ENCODE data around the gene UBE2R2.
"Not testable (repeated sequence)": the region's sequence is repeated elsewhere in the genome, so short reads cannot be mapped to it uniquely, and the experiment has no call there.

UBE2R2 gene

DNA sequence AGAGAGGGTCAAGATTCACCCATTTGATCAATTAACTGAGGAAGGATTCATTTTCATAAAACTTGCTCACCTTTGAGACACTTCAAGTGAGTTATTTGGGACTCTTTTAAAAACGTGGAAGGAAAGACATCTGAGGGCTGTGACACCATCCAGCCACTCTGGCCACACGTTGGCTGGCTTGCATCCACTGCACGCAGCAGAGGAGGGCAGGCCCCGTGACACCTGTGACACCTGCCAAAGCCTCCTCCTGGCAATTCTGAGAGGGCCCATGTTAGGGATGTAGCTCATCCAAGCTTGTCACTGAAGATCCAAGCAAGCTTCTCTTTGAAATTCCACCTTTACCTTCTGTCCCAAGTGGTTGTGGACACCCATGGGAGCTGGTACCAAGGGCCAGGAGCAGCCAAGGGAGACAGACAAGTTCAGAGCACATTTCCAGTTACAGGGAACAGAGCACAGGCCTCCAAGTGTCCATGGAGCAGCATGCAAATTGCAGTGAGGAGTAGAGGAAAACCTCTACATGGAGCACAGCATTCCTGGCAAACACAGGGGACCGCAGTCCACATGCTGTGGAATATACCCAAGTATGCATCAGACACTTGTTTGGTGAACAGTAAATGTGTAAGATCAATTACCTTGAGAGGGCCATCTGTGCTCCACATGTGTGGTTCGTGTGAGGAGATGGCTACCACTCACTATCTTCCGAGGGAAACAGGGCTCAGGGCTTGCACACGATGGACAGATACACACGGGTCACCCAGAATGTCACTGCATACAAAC lies 16.8 kb upstream of the UBE2R2 start:
- no peak for DNase-seq (ENCODE audit: low read depth in 2 of 2)

DNA sequence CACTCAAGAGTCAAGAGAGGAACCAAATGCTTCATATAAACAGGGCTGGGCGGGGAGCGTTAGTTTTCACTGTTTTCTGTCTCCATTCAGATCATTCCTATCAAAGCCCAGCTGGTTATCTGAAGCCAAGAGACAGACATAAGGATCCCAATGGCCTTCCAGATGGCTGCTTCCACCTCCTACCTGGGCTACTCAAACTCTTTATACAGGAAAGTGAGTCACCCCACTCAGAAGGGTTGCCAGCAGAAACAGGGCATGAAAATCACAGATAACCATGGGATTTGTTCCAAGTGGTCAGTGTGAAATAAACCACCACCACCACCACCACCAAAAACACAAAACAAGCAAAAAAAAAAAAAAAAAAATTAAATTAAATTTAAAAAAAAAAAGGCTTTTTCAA lies 16.1 kb upstream of the UBE2R2 start:
- no peak for DNase-seq (ENCODE audit: low read depth in 2 of 2)

DNA sequence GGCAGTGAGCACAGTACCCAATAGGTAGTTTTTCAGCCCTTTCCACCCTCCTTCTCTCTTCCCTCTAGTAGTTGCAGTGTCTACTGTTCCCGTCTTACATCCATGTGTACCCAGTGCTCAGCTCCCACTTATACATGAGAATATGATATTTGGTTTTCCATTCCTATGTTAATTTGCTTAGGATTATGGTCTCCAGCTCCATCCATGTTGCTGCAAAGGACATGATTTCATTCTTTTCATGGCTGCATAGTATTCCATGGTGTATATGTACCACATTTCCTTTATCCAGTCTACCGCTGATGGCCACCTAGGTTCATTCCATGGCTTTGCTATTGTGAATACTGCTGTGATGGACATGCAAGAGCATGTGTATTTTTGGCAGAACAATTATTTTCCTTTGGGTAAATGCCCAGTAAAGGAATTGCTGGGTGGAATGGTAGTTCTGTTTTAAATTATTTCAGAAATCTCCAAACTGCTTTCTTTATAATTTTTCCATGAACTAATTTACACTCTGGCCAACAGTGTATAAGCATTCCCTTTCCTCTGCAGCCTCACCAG lies 14.9 kb upstream of the UBE2R2 start:
- not testable (repeated sequence) for DNase-seq (ENCODE audit: low read depth in 2 of 2)

DNA sequence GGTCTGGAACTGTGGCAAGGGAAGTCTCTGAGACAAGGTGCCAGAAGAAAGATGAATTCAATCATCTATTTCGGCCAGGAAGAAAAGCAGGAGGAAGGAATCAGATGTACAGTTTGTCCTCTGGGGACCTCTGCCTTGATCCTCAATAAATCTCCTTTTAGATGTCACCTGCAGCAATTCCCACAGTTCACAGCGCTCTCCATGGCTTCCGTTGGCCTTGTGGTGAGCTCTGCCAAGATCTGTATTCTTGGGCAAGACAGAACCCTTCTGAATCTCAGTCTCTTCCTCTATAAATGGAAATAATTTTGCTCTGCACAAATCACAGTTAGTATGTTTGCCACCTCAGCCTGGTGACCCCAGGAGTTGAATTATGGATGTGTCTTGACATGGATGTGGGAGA lies 12.8 kb upstream of the UBE2R2 start:
- not testable (repeated sequence) for DNase-seq (ENCODE audit: low read depth in 2 of 2)

DNA sequence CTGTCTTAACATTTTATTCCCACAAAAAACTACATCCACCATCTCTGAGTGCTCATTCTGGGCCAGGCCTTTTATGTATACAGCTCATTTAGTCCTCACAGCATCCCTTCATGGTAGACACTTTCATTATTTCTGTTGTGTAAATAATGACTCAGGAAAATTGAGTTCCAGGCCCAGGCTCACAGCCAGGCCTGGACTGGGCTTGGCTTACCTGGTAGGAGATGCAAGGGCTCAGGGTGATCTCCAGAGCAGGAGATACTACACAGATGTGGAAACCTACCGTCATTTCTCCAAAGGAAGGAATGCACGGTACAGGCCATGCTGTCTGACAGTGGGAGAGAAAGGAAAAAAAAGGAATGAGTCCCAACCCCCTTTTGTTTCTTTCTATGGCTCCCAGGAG lies 9.8 kb upstream of the UBE2R2 start:
- not testable (repeated sequence) for DNase-seq (ENCODE audit: low read depth in 2 of 2)

DNA sequence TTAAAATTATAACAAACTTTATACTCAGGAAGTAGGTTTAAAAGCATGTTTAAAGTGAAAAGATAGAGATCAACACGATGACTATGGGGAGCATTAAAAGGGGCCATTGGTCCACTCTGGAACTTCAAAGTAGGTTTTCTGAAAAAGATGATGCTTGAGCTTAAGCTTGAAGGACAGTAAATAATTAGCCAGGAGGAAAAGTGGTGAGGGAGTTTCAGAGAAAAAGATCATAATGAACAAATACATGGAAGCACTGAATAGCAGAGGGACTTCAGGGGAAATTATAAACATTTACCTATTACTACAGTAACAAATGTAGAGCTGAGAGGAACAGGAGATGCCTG lies 8.0 kb upstream of the UBE2R2 start:
- not testable (repeated sequence) for DNase-seq (ENCODE audit: low read depth in 2 of 2)

DNA sequence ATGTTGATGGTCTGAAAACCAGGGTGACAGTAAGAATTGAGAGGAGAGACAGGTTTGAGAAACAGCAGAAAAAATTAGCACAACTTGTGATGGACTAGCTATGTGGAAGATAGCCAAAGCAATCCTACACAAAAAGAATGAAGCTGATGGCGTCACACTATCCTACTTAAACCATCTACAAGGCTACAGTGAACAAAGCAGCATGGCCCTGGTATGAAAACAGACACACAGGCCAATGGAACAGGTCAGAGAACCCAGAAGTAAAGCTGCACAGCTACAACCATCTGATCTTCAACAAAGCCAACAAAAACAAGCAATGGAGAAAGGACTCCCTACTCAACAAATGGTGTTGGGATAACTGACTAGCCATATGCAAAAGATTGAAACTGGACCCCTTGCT lies 7.5 kb upstream of the UBE2R2 start:
- DNase-seq (ENCODE audit: low read depth in 2 of 2) = no peak

DNA sequence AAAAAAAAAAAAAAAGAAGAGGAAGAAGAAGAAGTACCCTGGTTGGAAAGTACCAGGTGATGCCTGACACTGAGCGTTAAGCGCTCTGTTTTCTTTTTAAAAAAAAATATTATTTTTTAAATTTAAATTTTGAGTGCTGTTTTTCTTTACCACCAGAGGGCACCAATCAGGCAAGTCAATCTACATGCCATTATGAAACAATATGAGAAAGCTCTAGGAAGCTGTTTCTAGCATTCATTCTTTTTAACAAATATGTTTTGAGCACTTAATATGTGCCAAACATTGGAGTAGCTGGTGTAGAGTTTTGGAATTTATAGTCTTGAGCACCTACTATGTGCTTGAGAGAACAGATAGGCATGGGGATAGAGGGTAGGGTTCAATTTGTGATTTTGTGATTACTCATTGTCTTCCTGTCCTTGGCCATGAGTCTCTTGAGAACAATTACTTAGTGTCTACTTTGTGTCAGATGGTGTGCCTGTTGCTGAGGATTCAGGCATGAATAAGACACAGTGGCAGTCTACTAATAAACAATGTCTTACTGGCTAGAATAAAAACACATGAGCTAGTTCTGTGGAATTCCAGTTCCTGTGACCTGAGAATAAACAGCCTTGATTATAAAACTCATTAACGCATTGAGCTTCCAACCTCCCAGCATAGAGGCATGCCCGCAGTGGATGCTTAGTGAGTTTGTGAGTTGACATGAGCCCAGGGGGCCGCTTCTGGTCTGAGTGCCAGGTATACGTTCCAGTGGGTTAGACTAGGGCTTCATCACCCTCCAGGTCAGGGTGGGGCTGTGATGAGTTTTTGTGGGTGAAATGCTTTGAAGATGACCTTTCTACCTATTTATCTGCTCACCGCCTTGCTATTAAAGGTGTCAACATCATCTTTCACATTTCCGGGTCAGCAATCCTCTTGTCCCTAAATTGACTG lies 3.0 kb upstream of the UBE2R2 start:
- no peak for DNase-seq (ENCODE audit: low read depth in 2 of 2)

DNA sequence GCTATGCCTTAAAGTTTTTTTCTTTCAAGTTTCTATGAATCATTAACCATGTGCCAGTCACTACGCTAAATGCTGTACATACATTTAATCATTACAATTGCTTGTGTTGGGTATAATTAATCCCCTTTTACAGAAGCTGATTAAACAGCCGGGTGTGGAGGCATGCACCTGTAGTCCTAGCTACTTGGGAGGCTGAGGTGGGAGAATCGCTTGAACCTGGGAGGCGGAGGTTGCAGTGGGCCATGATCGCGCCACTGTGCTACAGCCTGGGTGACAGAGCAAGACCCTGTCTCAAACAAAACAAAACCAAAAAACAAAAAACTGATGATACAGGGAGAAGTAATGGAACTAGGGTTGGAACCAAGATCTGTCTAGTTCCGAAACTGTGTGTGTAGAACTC lies 1.2 kb upstream of the UBE2R2 start:
- DNase-seq (ENCODE audit: low read depth in 2 of 2) = no peak

DNA sequence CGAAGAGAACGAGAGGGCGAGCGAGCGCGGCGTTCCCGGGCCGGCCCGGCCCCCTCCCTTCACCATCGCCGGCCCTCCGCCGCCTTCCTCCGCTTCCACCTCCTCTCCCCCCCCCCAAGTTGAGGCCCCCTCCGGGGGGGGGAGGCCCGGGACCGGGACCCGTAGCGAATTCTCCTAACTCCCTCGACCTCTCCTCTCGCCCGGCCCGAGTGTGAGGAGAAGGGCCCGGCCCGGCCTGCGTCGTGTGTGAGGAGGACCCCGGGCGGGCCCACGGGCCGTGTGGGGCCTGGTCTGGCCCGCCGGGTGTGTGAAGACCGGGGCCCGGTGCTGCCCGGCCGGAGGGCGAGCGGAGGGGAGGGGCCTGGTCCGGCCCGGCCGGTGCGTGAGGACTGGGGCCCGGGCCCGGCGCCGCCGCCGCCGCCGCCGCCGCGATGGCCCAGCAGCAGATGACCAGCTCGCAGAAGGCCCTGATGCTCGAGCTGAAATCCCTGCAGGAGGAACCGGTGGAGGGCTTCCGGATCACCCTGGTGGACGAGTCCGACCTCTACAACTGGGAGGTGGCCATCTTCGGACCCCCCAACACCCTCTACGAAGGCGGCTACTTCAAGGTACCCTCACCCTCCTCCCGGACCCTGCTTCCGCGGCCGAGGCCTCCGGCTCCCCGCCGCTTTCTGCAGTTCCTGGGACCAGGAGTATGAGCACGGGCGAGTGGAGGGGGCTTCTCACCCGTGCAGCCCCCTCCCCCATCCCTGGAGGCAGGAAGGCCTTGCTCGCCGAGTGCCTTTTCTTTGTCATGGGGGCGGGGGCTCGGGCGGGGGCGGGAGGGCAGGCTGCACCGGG lies 587 bp downstream of the UBE2R2 start:
- peak; percentile 12 to 47 for DNase-seq (ENCODE audit: low read depth in 2 of 2)

DNA sequence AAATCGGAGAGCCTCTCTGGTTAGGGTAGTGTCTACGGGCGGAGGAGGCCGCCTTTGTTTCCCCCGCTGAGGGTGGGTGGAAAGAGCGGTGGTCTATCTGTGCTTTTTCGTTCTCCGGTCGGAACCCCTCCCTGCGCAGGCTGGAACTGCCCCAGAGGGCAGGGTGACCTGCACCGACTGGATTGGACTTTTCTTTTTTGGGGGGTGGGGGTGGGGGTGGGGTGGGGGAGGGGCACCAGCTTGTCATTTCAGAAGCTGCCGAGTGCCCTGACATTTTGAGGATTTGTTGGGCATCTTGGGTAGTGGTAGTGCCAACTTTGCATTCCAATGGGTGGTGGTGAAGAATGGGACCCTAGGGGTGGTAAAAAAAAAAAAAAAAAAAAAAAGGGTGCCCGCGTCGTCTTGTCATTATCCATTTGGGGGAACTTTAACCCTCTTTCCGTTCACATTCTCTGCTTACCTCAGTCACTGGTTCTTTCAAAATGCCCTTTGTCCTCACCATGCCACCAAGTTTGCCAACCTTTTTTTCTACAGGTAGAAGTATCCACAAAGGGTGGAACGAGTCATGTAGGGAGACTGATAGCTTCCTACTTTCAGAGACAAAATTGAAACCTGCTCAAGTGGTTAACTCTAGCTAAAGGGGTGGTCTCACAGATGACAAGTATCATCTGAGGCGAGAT lies 1.3 kb downstream of the UBE2R2 start:
- no peak for DNase-seq (ENCODE audit: low read depth in 2 of 2)

DNA sequence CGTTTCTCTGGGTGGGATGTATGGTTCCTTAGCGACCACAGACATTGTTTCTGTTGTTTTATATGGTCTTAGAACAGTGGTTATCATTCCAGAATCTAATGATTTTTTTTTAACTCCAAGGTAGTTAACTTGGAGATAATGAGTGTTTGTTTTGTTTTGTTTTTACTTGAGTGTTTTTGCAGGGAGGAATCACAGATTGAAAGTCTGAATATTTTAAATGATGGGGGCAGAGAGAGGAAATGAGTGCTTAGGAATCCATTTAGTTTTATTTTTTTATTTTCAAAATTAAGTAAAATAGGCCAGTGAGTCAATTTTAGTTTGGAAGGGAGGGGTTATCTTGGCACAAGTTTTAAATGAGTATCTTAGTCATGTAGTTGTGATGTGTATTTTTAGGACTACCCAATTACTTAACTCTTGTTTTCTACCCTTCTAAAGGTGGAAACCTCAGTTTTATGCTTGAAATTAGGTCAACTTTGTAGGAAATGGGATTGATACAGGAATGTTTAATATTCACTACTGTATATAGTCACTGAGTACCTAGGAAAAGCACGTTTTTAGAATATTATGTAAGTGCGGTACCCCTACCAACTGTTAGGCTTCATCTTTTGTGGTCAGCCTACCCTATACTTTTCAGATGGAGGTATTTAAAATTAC lies 2.0 kb downstream of the UBE2R2 start:
- DNase-seq (ENCODE audit: low read depth in 2 of 2) = no peak

DNA sequence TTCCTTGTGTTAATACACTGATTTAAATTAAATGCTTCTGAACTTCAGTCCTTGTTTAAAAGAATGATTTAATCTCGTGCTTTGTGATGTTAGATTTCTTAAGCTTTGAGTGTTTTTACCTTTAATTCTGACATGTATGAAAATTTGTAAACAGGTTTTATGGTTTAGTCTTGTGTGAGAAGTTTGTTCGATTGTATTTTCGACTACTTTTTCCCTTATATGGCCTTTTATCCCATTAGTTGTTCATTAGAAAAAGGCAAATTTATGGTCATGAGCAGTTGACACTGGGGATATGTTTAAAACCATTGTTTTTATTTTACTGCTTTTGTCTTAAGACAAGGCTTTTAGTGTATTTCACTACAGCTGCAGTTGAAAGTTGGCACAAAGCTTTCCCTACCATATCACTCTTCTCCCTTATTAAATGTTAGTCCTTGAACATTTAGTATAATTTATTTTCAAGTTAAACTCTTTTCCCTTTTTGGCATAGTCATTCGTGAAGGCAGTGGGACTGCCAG lies 3.3 kb downstream of the UBE2R2 start:
- no peak for DNase-seq (ENCODE audit: low read depth in 2 of 2)

DNA sequence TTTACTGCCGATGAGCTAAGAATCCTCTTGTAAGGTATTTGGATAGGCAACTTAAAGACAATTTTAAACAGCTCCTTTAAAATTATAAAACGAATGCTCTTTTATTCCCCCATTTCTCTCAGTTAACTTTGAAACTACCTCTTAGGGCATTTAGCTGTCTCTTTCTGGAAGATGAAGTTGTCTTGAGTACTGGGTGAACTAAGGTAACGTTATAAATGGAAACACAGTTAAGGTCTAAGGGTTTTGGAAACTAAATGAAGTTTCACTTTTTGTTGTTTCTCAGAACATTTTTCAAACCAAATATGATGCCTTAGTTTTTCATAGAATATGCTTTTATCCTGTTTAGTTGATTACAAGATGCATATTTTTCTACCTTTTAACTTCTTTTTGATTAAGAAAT lies 6.8 kb downstream of the UBE2R2 start:
- DNase-seq (ENCODE audit: low read depth in 2 of 2) = no peak

DNA sequence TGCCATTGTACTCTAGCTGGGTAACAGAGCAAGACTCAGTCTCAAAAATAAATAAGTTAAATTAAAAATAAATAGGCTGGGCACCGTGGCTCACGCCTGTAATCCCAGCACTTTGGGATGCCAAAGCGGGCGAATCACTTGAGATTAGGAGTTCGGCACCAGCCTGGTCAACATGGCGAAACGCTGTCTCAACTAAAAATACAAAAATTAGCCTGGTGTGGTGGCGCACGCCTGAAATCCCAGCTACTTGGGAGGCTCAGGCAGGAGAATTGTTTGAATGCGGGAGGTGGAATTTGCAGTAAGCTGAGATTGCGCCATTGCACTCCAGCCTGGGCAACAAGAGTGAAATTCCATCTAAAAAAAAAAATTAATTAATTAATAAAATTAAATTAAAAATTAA lies 10.3 kb downstream of the UBE2R2 start:
- not testable (repeated sequence) for DNase-seq (ENCODE audit: low read depth in 2 of 2)

DNA sequence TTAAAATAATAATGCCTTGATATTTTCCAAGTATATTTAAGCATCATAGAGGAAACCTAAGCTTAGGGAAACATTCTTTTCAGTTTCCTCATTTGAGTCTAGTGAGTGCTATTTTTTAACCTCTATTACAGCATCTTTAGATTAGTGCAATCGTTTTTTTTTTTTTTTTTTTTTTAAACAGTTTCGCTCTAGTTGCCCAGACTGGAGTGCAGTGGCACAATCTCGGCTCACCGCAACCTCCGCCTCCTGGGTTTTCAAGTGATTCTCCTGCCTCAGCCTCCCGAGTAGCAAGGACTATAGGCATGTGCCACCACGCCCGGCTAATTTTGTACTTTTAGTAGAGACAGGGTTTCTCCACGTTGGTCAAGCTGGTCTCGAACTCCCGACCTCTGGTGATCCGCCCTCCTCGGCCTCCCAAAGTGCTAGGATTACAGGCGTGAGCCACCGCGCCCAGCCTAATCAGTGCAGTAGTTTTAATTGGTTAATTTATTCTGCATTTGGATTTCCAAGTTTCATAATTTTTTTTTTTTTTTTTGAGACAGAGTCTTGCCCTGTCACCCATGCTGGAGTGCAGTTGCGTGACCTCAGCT lies 12.8 kb downstream of the UBE2R2 start:
- not testable (repeated sequence) for DNase-seq (ENCODE audit: low read depth in 2 of 2)

DNA sequence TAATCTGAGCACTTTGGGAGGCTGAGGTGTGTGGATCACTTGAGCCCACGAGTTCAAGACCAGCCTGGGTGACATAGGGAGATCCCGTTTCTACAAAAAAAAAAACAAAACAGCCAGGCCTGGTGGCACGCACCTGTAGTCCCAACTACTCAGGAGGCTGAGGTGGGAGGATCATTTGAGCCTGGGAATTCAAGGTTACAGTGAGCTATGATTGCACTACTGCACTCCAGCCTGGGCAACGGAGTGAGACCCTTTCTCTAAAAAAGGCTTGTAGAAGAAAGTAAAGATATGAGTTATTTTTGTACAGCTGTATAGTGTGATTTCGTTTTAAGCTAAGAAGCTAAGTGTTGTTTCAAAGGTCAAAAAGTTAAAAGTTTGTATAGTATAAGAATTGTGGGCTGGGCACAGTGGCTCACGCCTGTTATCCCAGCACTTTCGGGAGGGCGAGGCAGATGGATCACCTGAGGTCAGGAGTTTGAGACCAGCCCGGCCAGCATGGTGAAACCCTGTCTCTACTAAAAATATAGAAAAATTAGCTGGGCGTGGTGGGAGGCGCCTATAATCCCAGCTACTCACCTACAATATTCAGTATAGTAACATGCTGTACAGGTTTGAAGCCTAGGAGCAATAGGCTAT lies 18.8 kb downstream of the UBE2R2 start:
- no peak for DNase-seq (ENCODE audit: low read depth in 2 of 2)

DNA sequence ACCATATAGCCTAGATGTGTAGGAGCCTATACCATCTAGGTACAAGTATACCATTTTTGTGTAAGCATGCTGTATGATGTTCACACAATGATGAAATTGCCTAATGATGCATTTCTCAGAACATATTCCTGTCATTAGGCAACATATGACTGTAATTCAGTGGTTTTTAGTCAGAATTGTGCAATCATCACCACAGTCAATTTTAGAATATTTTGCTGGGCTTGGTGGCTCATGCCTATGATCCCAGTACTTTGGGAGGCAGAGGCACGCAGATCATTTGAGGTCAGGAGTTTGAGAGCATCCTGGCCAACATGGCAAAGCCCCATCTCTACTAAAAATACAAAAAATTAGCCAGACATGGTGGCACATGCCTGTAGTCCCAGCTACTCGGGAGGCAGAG lies 19.3 kb downstream of the UBE2R2 start:
- DNase-seq (ENCODE audit: low read depth in 2 of 2) = not testable (repeated sequence)

DNA sequence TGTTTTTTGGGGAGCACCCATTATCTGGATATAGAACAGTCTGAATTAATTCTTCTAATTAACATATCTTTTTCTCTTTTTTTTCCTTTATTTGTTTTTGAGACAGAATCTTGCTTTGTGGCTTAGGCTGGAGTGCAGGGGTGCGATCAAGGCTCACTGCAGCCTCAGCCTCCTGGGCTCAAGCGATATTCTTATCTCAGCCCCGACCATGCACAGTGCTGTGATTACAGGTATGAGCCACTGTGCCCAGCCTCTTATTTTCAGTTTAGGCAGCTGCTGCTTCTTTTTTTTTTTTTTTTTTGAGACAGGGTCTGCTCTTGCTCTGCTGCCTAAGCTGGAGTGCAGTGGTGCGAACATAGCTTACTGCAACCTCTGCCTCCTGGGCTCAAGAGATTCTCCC lies 20.2 kb downstream of the UBE2R2 start:
- DNase-seq (ENCODE audit: low read depth in 2 of 2) = no peak

DNA sequence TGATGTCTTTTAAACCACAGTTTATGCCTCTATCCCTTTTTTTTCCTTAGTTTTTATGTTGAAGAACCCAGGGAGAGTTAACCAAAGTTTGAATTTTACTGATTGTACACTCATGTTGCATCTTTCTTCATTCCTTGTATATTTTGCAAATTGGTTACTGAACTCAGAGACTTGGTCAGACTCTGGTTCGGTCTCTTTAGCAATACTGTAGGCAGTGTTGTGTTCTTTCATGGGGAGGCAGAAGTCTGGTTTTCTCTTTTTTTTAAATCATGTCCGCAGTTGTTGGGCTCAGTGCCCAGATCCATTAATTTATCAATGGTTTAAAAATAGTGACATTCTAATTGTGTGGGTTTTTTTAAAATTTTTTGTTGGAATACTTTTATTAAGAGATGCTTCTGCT lies 23.4 kb downstream of the UBE2R2 start:
- DNase-seq (ENCODE audit: low read depth in 2 of 2) = no peak

All from stimulated activated CD4-positive, alpha-beta T cell treated with anti-CD3 and anti-CD28 coated beads, Interleukin-12 subunit alpha, Interleukin-12 subunit beta, amount 100 ng/mL, for 24 hours (primary cell).